GM21390 (cell line): ENCODE data around the gene ARHGAP21.
A peak's percentile ranks its signal among the peaks of the same experiment; 100 is the strongest.

Source experiments
- ATAC-seq: cut with Tn5 transposase; IDR thresholded peaks from one replicate; pipeline ENCODE4 v1.9.1; 2021; ENCODE audit not compliant: unreplicated experiment

ARHGAP21 gene

DNA sequence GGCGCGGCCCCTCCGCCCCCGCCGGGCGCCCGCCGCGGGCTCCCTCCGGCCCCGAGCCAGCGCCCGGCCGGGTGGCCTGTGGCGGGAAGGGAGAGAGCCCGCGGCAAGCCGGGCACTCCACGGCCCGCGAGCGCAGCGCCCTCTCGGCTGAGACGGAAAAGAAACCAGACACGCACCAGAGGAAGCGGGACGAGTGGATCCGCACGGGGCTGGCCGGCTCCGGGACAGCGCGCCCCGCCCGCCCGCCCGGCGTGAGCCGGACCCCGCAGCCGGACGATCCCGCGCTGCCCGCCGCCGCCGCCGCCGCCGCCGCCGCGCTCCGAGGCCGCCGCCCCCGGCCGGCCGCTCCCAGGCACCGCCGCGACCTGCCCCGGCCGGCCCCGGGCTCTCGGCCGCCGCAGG, 300 bp downstream of the ARHGAP21 start:
- peak; percentile 19 for ATAC-seq

DNA sequence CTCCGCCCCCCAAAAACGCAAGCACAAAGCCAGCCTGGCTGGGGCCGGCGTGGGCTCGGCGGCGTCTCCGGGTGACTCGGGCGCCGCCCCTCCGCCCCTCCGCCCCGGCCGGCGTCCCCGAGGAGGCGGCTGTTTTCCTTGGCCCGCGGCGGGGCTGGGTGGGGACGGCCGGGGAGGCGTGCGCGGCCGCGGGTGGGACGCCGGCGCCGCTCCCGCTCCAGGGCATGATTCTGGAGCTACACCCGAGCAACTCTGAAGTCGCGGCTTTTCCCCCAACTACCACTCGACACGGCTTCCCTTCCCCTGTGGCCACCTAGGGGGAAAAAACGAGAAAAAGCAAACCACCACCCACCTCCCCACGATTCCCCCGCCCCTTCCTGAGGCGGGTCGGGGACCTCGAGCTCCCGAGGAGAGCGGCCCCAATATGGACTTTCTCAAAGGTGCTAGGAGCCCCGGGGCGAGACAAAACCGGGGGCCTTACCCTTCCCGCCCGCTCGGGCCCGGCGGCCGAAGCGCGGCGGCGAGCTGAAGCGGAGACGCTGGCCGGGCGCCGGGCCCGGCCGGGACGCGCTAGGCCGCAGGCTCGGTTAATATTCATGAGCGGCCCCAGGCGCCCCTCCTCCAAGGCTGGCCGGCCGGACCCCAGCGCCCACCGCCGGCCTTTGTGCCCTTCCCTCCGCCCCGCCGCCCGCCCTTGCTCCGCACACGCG, 856 bp downstream of the ARHGAP21 start:
- ATAC-seq, result peak; percentile 18

DNA sequence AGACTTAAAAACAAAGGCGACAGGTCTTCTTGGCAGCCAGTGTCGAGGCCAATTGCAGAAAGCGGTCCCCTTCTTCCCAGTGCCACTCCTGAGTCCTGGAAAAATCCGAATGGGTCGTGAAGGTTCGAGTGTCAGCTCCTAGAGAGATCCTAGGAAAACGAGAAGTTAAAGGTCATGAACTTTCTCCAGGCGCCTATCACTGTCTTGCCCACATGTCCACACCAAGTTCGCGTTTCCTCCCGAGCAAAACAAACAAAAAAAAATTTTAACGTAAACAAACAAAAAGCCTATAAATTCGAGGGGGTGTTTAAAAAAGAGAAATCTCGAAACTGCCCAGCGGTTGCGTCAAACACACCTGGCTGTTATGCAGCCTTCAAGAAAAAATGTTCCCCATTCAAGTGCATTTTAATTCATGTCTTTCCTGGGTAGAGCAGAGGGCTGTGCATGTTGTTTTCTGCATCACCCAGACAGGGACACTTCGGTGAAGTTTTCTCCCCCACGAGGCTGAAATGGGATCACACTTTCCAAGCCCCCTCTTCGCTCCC, 1.5 kb downstream of the ARHGAP21 start:
- ATAC-seq, result peak; percentile 0

DNA sequence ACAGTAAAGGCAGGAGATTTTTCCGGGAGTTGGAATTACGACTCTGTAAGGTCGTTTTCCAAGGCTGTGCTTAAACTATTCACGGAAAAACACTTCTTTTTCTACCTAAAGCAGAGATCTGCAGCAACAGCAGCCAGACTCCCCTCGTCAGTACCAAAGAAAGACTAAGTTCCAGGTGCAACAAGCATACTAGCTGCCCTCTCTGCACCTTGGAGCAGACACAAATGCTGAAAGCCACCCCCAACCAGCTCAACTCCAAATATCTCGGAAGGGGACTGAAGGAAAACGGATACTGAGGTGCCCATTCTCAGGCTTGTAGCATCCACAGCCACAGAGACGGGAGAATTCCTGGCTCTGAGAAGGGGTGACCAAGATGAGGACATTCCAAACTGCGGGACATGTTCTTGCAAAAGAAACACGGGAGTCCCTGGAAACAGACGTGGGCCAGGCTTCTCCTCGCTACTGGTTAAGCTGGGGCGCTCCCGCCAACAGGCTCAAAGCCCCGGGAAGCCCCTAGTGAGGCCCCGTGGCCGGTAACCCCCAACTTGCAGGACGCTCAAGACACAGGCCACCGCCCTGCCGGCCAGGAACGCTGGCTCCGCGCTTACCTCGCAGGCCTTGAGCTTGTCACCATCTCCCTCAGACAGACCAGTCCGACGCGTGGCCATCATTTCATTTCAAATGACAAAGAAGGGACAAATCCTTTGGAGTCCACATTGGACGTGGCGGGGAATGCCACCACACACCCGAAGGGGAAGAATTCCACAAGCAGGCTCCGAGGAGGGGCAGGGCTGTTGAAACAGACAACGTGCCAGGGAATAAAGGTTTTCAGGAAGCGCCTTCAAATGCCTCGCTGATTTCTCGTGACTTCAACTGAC, 2.2 kb downstream of the ARHGAP21 start:
- no peak for ATAC-seq

DNA sequence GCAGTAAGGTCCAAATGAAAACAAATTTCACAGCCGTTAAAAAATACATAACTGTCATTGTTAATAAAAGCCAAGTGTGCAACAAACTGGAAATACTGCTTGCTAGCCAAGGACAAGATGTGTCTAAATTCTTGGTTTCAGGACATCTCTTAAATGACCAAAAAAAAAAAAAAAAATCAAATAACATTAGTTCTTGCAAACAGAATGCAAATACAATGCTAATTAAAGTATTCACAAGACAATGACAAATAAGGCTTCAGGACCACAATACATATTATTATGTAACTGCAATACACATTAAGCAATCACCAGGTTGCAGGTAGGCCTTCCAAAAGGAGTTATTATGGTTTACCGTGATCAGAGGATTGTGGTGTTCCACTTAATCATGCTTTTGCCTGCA, 3.6 kb downstream of the ARHGAP21 start:
- no peak for ATAC-seq

DNA sequence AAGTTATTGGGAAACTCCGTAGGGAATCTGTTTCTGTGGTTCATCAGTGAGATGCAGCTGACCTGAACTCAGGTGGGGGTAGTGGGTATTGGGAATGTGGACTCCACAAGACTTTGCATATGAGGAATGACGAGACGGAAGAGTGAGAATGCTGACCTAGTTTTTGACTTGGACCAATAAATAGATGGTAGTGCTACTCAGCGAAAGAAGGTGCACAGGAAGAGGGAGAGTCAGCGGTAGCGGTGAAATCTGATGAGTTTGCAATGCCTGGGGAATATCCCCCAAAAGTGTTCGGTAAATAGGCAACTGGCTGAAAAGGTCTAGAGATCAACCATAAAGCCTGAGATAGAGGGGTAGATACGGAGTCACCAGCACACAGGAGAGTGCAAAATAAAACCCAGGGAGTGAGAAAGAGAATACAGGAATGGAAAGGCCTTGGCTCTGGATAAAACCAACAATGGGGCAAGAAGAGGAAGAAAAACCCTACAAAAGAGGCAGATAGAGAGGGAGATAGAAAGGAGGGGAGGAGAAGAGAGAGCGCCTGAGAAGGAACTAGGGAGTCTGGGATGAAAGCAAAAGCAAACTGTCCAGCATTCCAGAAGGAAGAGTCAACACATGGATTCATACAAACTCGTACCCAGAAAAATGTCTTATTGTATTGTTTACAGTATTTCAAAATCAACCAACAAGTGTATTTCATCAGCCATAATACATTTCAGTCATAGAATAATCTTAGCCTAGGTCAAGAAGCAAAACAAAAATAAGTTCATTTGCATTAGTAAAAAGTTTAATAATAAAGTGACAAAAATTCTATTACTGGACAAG, 5.4 kb downstream of the ARHGAP21 start:
- no peak for ATAC-seq

DNA sequence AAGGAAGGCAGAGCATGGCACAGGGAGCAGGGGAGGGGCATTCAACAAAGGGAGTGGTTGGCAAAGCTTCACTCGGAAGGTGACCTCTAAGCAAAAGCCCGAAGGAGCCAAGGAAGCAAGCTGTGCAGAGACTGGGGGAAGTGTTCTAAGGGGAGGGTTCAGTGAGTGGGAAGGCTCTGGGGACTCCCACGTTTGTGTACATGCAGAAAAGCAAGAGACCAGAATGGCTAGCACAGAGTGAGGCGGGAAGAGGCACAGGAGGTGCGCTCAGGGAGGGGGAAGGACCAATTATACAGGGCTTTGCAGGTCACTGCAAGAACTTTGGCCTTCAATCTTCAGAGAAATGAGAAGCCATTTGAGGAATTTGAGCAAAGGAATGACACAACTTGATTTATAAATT, 7.4 kb downstream of the ARHGAP21 start:
- ATAC-seq, result no peak

DNA sequence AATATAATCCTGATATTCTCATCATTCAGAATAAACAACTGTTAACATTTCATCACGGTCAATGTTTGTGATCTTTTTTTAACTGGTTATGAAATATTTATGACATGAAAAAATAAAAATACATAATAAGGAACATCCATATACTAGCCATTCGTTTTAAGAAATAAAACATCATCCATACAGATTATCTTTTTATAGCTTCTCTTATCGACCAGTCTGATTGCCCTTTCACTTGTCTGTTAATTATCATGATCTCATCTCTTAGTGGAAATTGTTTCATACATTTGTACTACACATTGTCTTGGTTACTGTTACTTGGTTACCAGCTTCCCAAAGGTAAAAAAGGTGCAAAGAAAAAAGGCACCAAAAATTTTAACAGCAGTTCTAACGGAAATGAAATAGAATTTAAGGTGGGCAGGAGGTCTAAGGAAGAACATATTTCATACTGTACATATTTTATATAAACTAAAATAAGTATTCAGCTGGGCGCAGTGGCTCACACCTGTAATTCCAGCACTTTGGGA, 8.4 kb downstream of the ARHGAP21 start:
- no peak for ATAC-seq

DNA sequence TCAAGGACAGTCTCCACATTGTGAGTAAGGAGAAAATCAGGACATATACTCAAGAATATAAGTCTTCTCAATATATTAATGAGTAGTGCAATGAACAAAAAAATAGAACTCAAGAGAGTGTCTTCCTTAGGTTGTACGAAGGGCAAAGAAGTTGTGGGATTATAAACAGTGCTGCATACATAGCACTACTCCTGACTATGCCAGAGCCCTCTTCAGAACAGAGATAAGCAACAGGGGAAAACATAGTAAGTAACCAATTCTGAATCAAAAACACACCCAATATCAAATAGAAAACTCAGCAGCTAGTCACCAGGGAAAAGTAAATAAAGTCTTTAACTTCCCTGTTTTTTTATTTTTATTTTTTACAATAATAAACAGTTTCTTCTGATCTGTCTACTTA, 10.6 kb downstream of the ARHGAP21 start:
- no peak for ATAC-seq

DNA sequence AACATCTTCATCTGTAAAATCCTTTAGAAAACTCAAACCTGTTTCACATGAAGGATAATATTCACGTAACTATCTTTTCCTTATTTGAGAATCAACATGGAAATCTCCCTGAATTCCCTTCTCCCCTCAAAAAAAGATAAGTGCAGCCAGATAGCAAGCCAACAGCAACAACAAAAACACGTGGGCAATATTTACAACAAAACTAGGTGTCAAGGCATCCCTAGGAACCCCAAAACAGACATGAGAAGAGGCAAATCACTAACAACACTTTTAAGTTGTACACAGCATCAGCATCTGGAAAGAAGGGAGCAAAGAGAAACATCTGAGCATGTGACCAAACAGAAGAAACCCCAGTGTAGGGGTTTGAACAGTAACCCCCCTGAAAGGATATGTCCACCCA, 12.2 kb downstream of the ARHGAP21 start:
- no peak for ATAC-seq

DNA sequence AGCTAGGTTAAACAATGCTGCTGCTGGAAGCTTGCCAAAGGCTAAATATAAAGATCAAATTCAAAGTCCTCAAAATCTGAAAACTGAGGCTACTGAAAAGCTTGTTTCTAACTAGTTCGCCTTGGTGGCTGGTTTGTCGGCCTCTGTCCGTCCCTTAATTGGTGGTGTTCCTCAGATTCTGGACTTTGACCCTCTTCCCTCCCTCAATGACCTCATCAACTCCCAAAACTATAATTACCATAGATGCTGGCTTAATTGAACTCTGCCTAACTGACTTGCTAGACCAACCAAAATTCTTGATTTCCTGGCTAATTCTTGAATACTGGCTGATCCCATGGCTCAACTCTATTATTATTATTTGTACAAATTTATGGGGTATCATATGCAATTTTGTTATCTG, 15.6 kb downstream of the ARHGAP21 start:
- no peak for ATAC-seq

DNA sequence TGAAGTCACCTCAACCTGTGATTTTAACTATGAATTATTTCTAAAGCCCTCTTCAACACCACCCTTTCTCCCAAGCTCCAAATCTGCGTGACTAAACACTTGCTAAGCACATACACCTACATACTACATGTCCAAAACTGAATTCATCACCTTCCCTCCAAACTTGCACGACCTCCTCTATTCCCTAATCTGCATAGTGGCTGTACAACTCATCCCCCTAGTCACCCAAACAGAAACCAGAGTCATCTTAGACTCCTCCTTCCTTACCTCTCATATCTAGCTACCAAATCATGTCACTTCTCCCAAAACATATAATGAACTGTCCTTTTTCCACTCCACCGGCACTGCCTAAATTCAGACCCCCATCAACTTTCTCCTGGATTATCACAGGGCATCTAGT, 16.2 kb downstream of the ARHGAP21 start:
- no peak for ATAC-seq

DNA sequence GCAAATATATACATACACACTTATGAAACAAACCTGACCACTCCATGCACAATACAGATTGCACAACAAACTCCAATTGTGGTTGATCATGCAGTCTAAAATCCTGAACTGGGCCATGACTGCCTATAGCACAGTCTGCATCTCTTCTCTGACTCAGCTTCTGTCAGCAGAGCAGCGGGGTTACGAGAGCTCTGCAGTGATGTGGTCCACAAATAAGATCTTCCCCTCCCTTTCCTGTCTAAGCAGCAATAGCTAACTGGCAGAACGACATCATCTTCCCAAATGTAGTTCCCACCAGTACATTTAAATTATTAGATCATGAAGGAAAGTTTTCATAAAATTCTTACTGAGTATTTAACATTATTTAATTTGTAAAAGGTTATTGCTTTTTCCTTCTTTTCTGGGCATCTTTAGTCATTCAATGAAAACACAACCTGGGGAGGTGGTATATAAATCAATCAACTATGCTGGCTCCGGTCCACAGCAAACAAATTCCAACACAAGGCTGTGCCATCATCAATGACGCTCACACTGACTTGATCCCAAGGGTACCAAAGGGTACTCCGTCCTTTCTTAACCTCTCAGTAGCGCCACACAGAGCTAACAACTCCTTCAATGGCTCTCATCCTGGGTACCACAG, 17.1 kb downstream of the ARHGAP21 start:
- ATAC-seq, result no peak

DNA sequence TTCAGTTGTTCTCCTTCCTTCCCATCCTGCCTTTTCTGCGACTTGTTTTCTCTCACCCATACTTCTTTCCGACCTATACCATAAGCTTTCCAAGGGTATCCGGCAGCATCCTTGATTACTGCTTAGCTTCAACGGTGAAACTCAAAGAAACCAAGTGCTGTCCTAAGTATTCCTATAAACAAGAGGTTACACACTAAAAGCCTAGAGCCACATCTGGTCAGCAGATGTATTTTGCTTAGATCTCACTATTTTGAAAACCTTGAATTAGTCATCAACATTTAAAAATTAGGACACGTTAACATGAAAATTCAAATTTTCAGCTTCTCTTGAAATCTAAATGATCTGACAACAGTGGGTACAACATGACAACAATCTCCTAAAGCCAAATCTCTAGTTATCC, 20.0 kb downstream of the ARHGAP21 start:
- no peak for ATAC-seq

DNA sequence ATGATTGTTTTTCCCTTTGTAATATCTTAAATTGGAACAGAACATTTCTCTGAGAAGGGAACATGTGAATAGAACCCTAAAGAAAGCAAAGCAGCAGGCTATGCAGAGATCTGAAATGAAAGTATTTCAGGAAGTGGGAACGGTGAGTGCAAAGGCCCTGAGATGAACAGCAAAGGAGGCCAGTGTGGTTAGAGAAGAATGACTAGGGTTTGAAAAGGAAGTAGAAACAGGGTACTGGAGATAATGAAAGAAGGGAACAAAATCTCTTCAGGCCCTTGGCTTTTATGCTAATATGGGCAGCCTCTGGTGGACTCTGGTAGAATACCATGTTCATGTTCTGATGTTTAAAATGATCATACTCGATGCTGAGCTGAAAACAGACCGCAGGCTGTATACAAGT, 22.2 kb downstream of the ARHGAP21 start:
- peak; percentile 86 for ATAC-seq

DNA sequence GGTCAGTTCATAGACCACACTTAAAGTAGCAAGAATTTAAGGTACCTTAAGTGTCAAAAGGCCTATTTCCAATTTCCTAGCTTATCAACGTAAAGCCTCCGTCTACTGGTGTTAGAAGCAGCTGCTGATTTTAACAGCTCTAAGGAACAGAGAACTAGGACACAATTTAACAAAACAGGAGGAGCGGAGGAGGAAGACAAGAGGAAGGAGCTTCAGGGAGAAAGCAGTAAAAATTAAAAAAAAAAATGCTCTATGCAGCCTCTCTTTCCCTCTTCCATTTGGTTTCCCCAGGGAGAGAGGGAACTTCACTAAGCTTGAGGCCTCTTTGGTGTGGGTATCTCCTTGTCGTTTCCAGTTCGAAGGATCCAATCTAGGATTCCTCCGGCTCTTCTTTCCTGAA, 22.7 kb downstream of the ARHGAP21 start:
- no peak for ATAC-seq

DNA sequence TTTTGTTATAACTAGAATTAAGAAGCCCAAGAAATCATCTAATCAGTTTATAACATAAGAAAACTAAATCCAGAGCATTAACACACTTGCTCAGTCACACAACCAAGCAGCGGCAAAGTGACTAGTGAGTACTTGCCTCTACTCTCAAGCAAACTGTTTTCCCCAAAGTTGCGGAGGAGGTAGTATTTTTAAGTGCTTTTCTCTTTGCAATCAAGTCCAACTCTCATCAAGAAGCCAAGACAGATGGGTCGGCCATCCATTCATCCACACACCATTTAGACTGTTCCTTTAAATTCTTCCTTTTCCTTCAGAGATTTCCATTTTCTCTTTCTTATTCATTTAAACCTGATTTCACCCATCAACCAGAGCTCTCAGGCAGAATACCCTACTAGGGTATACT, 25.4 kb downstream of the ARHGAP21 start:
- ATAC-seq, result no peak

DNA sequence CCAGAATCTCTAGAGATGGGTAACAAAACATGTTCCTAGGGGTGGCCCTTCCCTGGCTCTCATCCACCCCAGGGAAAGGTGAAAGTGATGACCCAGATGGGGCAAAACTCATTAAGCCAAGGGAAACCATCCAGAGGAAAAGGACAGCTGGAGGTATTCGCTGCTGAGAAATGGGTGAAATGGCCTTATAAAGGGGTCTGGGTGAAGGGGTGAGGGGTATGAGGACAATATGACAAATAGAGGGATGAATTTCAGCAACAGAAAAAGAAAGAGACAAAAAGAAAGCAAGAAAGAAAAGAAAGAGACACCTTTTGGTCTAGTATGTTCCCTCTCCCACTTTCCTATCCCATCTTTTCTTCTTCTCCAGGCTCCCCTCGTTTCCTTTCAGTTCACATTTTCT, 26.6 kb downstream of the ARHGAP21 start:
- ATAC-seq, result no peak

DNA sequence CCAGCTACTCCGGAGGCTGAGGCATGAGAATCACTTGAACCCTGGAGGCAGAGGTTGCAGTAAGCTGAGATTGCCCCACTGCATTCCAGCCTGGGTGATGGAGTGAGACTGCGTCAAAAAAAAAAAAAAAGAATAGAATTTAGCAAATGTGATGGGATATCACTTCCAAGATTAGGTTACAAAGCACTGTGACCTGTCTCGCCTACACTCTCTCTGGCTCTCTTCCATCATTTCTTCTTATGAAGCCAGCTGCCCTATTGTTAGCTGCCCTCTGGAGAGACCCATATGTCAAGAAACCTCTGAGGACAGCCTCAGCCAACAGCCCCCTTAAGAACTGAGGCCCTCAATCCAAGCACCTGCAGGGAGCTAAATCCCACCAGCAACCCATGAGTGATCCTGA, 28.2 kb downstream of the ARHGAP21 start:
- no peak for ATAC-seq

DNA sequence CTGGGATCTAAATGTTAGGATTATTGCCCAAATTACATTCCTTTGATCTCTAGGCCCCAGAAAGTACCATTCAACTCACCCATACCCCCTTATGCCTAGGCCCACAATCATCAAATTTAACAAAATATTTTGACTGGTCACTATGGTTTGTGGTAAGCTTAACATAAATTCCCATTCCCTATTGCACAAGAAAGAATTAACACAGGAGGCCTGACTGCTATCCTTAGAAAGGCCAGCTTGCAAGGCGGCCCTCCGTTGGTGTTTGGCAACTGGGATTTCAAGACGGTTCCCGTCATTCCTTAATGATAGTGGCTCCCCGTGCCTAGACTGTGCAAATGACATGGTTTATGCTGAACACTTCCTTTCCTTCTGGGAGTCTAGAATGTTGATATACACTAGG, 29.6 kb downstream of the ARHGAP21 start:
- ATAC-seq, result no peak
